GM21576 (cell line): ENCODE data around the gene ANKRD35.
A peak's percentile ranks its signal among the peaks of the same experiment; 100 is the strongest.
"Not testable (repeated sequence)": the region's sequence is repeated elsewhere in the genome, so short reads cannot be mapped to it uniquely, and the experiment has no call there.

Experiments
- ATAC-seq: cut with Tn5 transposase; IDR thresholded peaks from one replicate; pipeline ENCODE4 v1.9.1; 2021; ENCODE audit warnings: mild to moderate bottlenecking, moderate library complexity; ENCODE audit not compliant: unreplicated experiment

ANKRD35 gene, protein sequence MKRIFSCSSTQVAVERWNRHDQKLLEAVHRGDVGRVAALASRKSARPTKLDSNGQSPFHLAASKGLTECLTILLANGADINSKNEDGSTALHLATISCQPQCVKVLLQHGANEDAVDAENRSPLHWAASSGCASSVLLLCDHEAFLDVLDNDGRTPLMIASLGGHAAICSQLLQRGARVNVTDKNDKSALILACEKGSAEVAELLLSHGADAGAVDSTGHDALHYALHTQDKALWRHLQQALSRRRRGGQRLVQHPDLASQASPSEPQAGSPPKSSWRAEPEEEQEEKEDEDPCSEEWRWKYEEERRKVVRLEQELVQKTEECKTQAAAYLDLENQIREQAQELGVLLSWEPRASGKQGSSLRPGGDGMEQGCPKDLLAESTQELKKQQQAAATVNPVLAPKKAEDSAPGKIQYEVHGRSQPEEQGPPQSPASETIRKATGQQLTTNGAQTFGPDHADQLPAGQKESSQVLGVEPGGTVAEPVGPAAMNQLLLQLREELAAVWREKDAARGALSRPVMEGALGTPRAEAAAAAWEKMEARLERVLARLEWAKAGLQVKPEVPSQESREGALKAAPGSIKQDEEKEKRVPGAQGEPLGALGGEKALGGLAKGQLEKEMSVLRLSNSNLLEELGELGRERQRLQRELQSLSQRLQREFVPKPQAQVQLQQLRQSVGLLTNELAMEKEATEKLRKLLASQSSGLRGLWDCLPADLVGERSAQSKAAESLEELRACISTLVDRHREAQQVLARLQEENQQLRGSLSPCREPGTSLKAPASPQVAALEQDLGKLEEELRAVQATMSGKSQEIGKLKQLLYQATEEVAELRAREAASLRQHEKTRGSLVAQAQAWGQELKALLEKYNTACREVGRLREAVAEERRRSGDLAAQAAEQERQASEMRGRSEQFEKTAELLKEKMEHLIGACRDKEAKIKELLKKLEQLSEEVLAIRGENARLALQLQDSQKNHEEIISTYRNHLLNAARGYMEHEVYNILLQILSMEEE

DNA sequence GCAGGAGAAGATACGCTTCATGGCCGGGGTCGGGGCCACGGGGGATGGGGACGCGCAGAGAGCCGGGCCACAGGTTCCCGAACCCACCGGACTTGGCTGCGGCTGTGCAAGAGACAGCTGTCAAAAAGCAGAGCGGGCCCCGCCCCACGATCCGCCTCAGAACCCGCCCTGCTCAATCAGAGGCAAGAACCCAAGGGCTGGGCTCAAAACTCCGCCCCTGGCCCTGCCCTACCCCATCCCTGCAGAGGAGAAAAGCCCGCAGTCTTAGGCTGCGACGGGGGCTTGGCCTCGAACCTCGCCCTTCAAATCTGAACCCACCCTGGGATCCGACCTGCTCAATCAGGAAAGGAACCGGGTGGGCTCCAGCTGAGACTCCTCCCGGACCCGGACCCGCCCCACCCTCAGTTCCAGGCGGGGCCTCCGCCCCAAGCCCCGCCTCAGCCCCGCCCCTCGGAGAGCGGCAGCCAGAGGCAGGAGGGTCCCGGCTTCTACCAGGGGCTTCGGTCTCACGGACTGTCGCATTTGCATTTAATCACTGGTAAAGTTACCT, at the start of gene ANKRD35:
Gene ANKRD35, minus strand, starts transcription at position 129 of the 550 bp plus-strand sequence. Its CDS starts 108 bp downstream, at position 21.
- peak; percentile 97 for ATAC-seq

DNA sequence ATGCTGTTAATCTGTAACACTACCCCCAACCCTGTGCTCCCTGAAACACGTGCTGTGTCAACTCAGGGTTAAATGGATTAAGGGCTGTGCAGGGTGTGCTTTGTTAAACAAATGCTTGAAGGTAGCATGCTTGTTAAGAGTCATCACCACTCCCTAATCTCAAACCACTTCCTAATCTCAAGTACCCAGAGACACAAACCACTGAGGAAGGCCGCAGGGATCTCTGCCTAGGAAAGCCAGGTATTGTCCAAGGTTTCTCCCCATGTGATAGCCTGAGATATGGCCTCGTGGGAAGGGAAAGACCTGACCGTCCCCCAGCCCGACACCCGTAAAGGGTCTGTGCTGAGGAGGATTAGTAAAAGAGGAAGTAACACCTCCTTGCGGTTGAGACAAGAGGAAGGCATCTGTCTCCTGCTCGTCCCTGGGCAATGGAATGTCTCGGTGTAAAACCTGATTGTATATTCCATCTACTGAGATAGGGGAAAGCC, 46.9 kb upstream of the ANKRD35 start:
- ATAC-seq, result not testable (repeated sequence)

DNA sequence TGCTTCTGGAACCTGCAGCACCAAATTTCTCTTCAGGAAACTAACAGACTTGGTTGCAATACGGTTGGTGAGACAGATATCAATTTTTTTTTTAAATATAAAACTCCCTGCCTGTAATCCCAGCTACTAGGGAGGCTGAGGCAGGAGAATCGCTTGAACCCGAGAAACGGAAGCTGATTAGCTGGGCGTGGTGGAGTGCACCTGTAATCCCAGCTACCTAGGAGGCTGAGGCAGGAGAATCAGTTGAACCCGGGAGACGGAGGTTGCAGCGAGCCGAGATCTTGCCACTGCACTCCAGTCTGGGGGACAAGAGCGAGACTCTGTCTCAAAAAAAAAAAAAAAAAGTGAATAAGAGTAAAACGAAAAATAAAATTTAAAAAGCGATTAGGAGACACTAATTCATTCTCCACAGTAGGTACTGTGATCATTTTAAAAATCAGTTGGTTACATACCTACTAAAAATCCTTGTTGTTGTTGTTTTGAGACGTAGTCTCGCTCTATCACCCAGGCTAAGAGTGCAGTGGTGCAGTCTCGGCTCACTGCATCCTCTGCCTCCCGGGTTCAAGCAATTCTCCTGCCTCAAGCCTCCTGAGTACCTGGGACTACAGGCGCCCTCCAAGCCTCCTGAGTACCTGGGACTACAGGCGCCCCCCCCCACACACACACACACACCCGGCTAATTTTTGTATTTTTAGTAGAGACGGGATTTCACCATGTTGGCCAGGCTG, 42.4 kb upstream of the ANKRD35 start:
- ATAC-seq, result no peak

DNA sequence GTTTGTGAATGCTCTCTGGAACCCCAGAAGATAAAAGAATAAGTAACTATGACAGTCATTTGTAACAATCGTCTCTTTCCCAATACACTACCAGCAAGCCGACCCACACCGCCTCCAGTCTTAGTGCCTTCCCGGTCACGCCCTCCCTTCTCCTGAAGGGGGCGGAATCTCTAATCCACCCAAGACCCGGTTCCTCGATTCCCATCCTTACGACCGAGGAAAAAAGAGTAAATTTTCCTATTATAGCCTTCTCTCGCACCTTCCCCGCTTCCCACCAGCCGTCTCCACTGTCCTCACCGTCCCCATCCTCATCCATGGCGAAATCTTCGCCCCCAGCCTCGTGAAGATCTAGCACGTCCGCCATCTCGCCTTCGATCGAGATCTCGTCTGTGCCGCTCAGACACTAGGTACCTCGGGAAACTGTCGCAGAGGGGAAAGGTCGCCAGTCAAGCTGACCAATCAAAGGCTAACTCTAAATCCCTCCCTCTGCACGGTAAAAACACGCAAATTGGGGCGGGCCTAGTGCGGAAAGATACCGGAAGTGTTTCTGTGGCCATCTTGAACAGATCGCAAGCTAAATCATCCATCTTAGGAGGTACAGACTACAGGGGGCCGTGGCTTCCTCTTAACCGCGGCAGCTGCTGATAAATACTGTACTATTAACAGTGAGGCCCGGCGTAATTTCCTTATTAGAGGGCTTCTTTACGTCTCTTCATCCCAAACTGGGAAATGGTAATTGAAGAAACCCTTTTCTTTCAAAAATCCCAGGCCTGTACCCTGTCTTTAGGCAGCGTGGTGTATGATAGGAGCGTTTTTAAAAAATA, 41.6 kb upstream of the ANKRD35 start, which contains the start of gene RBM8A:
Gene RBM8A, minus strand, starts transcription at position 422 of the 824 bp plus-strand sequence. Its CDS starts 58 bp downstream, at position 364.
- peak; percentile 98 for ATAC-seq

DNA sequence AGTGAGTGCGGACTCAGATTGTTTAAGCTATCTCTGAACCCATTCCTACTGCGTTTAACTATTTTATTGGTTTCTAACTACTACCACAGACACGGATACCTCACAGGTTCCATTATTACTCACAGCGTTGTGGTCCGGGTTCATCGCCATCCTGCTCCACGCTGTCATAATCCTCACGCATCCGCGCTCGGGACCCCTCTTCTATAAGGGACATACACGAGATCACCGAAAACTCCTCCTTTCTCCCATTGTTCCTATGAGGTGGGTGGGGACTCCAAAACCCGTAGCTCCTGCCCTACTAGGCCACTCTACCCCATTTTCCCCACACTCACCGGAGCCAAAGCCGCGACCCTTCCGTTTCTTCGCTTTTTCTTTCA, 41.0 kb upstream of the ANKRD35 start:
- peak; percentile 8 for ATAC-seq

DNA sequence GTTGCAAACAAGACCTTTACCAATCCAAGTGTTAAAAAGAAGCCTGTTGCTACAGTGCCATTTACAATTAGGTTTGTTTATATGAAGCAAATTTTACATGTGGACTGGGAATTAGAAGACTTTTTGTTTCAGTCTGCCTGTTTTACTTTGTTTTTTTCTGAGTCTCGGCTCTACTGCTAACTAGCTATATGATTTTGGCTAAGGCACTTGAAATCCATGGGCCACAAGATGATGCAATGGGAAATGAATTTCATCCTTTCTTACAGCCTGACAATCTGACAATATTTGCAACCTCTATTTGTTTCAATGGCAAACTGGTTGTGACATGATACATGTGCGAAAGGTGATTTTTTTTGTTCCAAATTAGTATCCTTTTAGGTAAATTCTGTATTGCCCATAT, 36.6 kb upstream of the ANKRD35 start:
- no peak for ATAC-seq

DNA sequence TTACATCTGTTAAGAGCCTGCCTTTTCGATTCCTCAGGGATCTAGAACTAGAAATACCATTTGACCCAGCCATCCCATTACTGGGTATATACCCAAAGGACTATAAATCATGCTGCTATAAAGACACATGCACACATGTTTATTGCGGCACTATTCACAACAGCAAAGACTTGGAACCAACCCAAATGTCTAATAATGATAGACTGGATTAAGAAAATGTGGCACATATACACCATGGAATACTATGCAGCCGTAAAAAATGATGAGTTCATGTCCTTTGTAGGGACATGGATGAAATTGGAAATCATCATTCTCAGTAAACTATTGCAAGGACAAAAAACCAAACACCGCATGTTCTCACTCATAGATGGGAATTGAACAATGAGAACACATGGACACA, 34.6 kb upstream of the ANKRD35 start:
- not testable (repeated sequence) for ATAC-seq

DNA sequence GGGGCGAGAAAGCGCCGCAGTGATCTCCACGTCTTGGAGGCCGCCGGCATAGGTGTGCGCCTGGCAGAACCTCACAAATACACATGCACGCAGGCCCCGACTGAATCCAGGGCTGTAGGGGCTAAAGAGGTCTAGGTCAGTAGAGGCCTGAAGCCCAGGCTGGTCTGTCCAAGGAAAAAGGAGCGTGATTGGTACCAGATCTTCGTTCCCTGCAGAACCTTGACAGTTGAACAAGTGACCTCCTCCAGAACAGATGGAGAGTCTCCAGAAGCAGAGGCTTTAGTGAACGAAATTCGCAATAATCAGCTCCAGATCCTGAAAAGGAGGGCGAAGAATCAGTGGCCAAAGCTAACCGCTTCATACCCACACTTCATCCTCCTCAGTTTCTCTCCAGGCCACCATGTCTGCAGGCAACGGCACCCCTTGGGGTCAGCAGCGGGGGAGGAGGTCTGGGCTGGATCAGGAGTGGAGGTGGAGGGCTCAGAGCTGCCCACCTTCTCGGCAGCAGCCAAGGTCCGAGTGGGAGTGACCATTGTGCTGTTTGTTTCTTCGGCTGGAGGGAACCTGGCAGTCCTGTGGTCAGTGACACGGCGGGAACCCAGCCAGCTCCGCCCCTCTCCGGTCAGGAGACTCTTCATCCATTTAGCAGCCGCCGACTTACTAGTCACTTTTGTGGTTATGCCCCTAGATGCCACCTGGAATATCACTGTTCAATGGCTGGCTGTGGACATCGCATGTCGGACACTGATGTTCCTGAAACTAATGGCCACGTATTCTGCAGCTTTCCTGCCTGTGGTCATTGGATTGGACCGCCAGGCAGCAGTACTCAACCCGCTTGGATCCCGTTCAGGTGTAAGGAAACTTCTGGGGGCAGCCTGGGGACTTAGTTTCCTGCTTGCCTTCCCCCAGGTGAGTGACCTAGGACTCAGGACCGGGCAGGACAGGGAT, 33.6 kb upstream of the ANKRD35 start:
- peak; percentile 77 for ATAC-seq

DNA sequence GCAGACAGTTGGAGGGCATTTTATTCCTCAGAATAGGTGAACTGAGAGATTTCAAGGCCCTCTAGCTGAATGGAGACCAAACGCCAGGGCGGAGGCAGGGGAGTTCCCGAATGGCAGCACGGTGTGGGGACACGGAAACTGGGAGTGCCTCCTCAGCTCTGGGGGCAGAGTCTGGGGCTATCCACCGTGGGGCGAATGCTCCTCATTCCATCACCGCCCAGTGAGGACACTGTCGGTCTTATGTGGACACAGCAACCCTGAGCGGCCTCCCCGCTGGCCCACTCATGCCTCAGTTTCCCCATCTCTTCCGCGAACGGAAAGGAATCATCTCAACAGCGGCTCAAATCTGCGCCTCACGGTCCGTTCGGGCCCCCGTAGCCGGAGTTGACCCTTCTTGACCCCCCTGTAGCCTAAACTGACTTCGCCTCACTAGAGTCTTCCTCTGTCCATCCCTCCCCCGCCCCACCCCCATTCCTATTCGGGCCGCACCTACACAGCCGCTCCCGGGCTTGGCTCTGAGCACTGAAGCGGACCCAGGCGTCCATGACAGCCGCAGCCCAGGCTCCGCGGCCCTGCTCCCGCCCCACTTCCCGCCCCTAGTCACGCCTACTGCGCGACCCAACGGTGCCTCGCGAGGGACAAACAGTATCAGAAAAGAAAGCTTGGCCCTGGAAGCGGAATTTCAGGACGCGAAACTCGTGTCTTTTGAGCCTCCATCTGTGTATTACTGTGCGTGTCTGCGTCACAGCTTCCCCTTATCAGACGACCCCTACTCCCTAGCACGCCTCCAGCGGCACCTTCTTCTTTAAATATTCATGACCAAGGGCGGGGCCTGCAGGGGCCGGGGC, 32.7 kb upstream of the ANKRD35 start, which contains the start of gene PEX11B:
Gene PEX11B, minus strand, starts transcription at position 574 of the 848 bp plus-strand sequence. Its CDS starts 29 bp downstream, at position 545.
- ATAC-seq, result peak; percentile 66

DNA sequence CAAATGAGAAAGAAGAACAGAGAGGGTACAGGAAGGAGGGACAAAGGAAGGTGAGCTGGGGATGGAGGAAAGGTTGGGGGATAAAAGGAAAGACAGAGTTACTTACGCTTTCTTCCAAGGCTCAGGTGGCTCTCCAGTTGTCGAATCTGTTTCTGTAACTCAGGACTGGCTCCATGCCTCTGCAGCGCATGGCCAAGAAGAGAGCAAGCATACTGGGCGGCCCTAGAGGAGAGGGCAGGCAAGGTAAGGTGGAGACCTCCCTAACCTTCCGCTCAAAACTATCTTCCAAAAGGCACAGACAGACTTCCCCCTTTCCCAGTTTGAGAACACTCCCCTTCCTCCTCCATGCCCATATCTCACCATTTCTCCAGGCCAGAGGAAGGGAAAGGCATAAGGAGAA, 31.9 kb upstream of the ANKRD35 start:
- no peak for ATAC-seq

DNA sequence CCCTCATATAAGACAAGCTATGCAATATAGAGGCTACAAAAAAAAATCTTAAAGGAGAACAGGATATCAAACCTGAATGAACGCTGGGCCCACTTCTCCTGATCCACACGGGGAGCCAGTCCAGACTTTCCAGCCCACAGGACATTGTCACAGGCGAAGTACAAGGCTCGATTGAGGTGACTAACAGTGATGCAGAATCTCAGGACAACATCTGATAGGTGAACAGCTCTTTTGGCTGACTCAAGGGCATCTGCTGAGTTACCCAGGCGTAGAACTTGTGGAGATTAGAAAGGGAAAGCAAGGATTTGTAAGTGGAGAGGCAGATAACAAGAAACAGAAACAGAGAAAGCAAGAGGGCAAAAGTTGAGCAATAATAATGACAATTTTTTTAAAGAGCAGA, 31.1 kb upstream of the ANKRD35 start:
- no peak for ATAC-seq

DNA sequence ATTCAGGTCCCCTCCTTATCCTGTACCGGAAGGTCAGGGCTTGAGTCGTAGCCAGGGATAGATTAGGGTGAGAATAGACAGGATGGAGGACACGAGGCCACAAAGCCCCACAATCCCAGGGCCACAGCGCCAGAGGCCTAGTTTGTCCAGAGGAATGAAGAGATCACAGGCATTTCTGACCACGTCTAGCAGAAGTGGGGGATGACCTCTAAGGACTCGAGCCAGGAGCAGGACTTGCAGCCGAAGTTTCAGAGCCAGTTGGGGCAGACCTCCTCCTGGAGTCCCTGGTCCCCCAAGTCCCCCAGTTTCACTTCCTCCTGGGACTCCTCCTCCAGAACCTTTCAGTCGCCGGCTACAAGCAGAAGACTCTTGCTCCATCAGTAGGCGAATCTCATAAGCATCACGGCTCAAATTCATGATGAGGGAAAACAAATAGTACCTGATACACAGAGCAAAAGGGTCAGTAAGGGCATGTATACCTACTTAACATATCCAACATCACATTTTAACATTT, 26.5 kb upstream of the ANKRD35 start:
- no peak for ATAC-seq

DNA sequence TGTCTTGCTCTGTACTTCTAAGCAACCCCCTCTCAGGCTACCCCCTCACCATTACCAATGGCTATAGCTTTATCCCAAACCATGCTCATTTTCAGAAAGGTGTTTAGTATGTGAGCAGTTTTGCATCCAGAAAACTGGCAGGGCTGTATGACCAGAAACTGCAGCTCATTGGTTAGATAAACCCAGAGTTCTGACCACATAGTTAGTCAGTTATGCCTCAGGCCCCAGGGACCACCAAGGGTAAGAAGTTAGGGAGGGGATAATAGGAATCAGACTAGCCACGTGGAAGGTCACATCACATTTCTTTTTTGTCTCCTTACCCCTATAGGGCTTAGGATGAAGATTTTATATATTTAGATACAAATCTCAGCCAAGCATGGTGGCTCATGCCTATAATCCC, 23.0 kb upstream of the ANKRD35 start:
- ATAC-seq, result no peak

DNA sequence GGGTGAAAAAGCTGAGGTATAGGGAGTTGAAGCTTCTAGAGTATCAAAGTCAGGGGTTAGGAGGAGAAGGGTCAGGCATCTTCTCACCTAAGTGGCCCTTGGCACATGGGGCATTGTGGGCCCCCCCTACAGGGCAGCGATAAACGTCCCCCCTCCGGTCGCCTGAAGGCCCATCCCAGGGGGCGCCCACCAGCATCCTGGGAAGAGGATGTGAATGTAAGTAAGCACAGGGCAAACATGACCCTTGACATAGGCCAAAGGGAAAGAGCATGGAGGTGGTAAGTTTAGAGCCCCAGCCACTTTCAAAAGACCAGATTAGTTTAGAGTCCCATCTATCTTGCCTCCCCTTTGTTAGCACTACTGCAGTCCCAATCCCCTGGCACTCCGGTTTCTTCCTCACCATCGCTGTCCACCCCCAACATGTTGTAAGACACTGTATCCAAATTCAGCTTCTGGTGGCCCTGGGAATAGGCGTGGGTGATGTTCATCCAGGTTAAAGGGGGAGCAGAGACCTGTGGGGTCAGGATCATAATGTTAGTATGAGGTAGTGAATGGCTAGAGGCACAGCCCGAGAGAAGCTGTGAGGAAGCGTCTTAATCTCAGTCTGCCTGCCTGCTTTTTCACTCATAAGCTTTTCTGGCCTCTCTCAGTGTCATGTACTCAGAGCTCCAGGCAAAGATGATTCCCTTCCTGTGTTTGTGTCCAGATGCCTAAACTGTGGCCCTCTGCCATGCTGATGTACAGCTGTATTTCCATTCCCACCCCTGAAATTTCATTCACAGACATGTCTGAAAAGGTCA, 21.5 kb upstream of the ANKRD35 start:
- no peak for ATAC-seq

DNA sequence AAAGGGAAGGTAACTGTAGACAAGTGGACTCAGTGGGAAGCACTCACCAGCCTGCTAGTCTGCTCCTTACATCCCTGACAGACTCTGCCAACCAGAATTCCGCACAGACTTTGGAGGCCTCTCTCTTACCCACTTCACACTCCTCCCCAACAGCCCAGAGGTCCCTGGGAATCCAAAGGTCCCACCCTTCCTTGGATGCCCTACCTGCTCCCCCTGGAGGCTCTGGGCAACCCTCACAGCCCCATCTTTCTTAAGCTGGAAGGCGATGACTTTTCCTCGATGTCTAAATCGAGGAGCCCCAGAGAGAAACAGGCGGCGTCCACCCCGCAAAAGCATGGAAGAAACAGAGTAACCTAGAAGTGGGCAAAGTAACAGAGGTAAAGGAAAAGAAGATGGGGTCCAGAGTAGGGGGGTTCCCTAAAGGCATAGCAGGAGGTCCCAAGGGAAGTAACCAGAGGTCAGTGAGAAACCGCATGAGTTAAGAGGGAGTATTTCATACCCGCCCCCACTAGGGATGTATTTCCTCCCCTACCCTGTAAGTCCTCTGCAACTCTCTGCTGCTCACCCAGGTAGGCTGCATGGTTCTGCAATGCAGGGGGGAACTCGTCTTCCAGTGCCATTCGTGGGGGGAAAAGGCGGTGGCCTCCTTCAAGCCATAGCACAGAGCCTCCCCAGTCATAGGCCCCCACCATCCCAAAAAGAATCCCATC, 15.8 kb upstream of the ANKRD35 start:
- no peak for ATAC-seq

DNA sequence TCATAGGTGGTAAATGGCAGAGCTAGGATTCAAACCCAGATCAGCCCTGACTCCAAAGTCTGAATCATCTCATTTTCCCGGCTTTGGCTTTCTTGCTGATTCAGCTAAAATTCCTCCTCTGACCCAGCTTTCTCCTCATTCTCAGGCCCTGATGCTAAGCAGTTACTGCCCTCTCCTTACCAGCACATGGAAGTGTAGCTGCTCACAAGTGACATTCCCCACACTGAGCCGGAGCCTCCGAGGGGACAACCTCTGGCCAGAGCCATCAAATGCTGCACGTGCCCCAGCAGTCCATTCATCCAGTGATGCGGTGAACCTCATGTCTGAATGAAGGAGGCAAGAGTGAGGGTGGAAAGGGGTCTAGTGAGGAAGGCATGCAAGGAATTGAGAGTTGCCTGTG, 13.1 kb upstream of the ANKRD35 start:
- ATAC-seq, result no peak
